ENCODE data around the gene TMC5.

The TMC5 gene

GRCh38 chr16:19419698-19420075 is 2.0 kb downstream of the TMC5 start:
- Mint-ChIP-seq H3K4me1 (ENCODE audit: low read depth) (no peaks in the 10 kb centered on the region), H3K9me3 (peaks cover 3% of the 10 kb centered on the region), H3K27ac (no peak overlapping the region), H3K36me3 (ENCODE audit: low read depth) (no peaks in the 10 kb centered on the region), H3K27me3 (peaks cover 8% of the 10 kb centered on the region), H3K4me3 (no peak overlapping the region)
- DNase-seq = no peak

- peaks cover 10% of the 10 kb centered on the region for H3K27me3 Mint-ChIP-seq
- no peaks in the 10 kb centered on the region for H3K36me3 Mint-ChIP-seq (ENCODE audit: low read depth)
- H3K4me3 Mint-ChIP-seq = no peak overlapping the region
- DNase-seq = no peak
- peaks cover 3% of the 10 kb centered on the region for H3K9me3 Mint-ChIP-seq
- no peak overlapping the region for H3K27ac Mint-ChIP-seq
- H3K4me1 Mint-ChIP-seq (ENCODE audit: low read depth) = no peaks in the 10 kb centered on the region
Measured at GRCh38 chr16:19424478-19424877, 6.8 kb downstream of the TMC5 start.

GRCh38 chr16:19430345-19430744 is 12.7 kb downstream of the TMC5 start:
- Mint-ChIP-seq H3K27ac (no peak overlapping the region), H3K4me1 (ENCODE audit: low read depth) (no peaks in the 10 kb centered on the region)

GRCh38 chr16:19431636-19432340 is 14.1 kb downstream of the TMC5 start:
- no peaks in the 10 kb centered on the region for H3K9me3 Mint-ChIP-seq
- DNase-seq = no peak
- H3K27ac Mint-ChIP-seq = no peak overlapping the region
- peaks cover 21% of the 10 kb centered on the region for H3K27me3 Mint-ChIP-seq
- H3K36me3 Mint-ChIP-seq (ENCODE audit: low read depth) = no peaks in the 10 kb centered on the region
- H3K4me3 Mint-ChIP-seq = no peak overlapping the region
- H3K4me1 Mint-ChIP-seq (ENCODE audit: low read depth) = no peaks in the 10 kb centered on the region

More at GRCh38 chr16:19430345-19430744, 12.7 kb downstream of the TMC5 start:
- H3K9me3 Mint-ChIP-seq = no peaks in the 10 kb centered on the region
- H3K4me3 Mint-ChIP-seq = no peak overlapping the region
- DNase-seq = no peak
- H3K27me3 Mint-ChIP-seq = peaks cover 18% of the 10 kb centered on the region
- no peaks in the 10 kb centered on the region for H3K36me3 Mint-ChIP-seq (ENCODE audit: low read depth)

GRCh38 chr16:19432429-19432828 is 14.7 kb downstream of the TMC5 start:
- Mint-ChIP-seq H3K27ac (no peak overlapping the region), H3K27me3 (peaks cover 21% of the 10 kb centered on the region), H3K4me1 (ENCODE audit: low read depth) (peaks cover 3% of the 10 kb centered on the region), H3K9me3 (no peaks in the 10 kb centered on the region), H3K4me3 (no peak overlapping the region), H3K36me3 (ENCODE audit: low read depth) (no peaks in the 10 kb centered on the region)
- no peak for DNase-seq

- Mint-ChIP-seq H3K36me3 (ENCODE audit: low read depth) (no peaks in the 10 kb centered on the region), H3K27ac (no peak overlapping the region), H3K9me3 (no peaks in the 10 kb centered on the region), H3K27me3 (peaks cover 14% of the 10 kb centered on the region), H3K4me1 (ENCODE audit: low read depth) (peaks cover 3% of the 10 kb centered on the region), H3K4me3 (no peak overlapping the region)
- no peak for DNase-seq
Measured at GRCh38 chr16:19434584-19434983, 16.9 kb downstream of the TMC5 start.

GRCh38 chr16:19436540-19436939 is 18.9 kb downstream of the TMC5 start:
- no peaks in the 10 kb centered on the region for H3K9me3 Mint-ChIP-seq
- H3K4me1 Mint-ChIP-seq (ENCODE audit: low read depth) = peaks cover 3% of the 10 kb centered on the region
- DNase-seq = no peak
- H3K27me3 Mint-ChIP-seq = peaks cover 8% of the 10 kb centered on the region
- H3K4me3 Mint-ChIP-seq = no peak overlapping the region
- H3K27ac Mint-ChIP-seq = no peak overlapping the region
- no peaks in the 10 kb centered on the region for H3K36me3 Mint-ChIP-seq (ENCODE audit: low read depth)

- DNase-seq = no peak
- no peaks in the 10 kb centered on the region for H3K9me3 Mint-ChIP-seq
- H3K36me3 Mint-ChIP-seq (ENCODE audit: low read depth) = no peaks in the 10 kb centered on the region
- H3K27ac Mint-ChIP-seq = no peak overlapping the region
- H3K4me3 Mint-ChIP-seq = no peak overlapping the region
- peaks cover 3% of the 10 kb centered on the region for H3K4me1 Mint-ChIP-seq (ENCODE audit: low read depth)
- peaks cover 6% of the 10 kb centered on the region for H3K27me3 Mint-ChIP-seq
Measured at GRCh38 chr16:19437280-19437679, 19.6 kb downstream of the TMC5 start.

GRCh38 chr16:19438739-19439138 is 21.1 kb downstream of the TMC5 start:
- Mint-ChIP-seq H3K27me3 (peaks cover 12% of the 10 kb centered on the region), H3K27ac (no peak overlapping the region), H3K4me3 (no peak overlapping the region), H3K9me3 (no peaks in the 10 kb centered on the region), H3K36me3 (ENCODE audit: low read depth) (no peaks in the 10 kb centered on the region), H3K4me1 (ENCODE audit: low read depth) (peaks cover 3% of the 10 kb centered on the region)
- no peak for DNase-seq

GRCh38 chr16:19439483-19439882 is 21.8 kb downstream of the TMC5 start:
- no peak overlapping the region for H3K27ac Mint-ChIP-seq
- no peak overlapping the region for H3K4me3 Mint-ChIP-seq
- H3K9me3 Mint-ChIP-seq = no peaks in the 10 kb centered on the region
- H3K4me1 Mint-ChIP-seq (ENCODE audit: low read depth) = peaks cover 3% of the 10 kb centered on the region
- H3K27me3 Mint-ChIP-seq = peaks cover 16% of the 10 kb centered on the region
- no peak for DNase-seq
- no peaks in the 10 kb centered on the region for H3K36me3 Mint-ChIP-seq (ENCODE audit: low read depth)

- DNase-seq = no peak
- peaks cover 5% of the 10 kb centered on the region for H3K9me3 Mint-ChIP-seq
- H3K4me3 Mint-ChIP-seq = no peak overlapping the region
- H3K27ac Mint-ChIP-seq = no peak overlapping the region
- H3K36me3 Mint-ChIP-seq (ENCODE audit: low read depth) = no peaks in the 10 kb centered on the region
- no peaks in the 10 kb centered on the region for H3K4me1 Mint-ChIP-seq (ENCODE audit: low read depth)
- H3K27me3 Mint-ChIP-seq = peaks cover 16% of the 10 kb centered on the region
Measured at GRCh38 chr16:19443659-19444058, 26.0 kb downstream of the TMC5 start.

- Mint-ChIP-seq H3K27ac (no peak overlapping the region), H3K36me3 (ENCODE audit: low read depth) (no peaks in the 10 kb centered on the region), H3K27me3 (peaks cover 24% of the 10 kb centered on the region), H3K4me3 (no peak overlapping the region), H3K4me1 (ENCODE audit: low read depth) (no peaks in the 10 kb centered on the region), H3K9me3 (peaks cover 5% of the 10 kb centered on the region)
- DNase-seq = no peak
Measured at GRCh38 chr16:19446300-19446846, 28.7 kb downstream of the TMC5 start.

- no peaks in the 10 kb centered on the region for H3K4me1 Mint-ChIP-seq (ENCODE audit: low read depth)
Measured at GRCh38 chr16:19446886-19447285, 29.2 kb downstream of the TMC5 start.

GRCh38 chr16:19450186-19450585 is 32.5 kb downstream of the TMC5 start:
- Mint-ChIP-seq H3K27me3 (peaks cover 16% of the 10 kb centered on the region), H3K9me3 (peaks cover 5% of the 10 kb centered on the region), H3K27ac (no peak overlapping the region)

More at GRCh38 chr16:19446886-19447285, 29.2 kb downstream of the TMC5 start:
- Mint-ChIP-seq H3K4me3 (no peak overlapping the region), H3K36me3 (ENCODE audit: low read depth) (no peaks in the 10 kb centered on the region), H3K27ac (no peak overlapping the region), H3K27me3 (peaks cover 24% of the 10 kb centered on the region), H3K9me3 (peaks cover 5% of the 10 kb centered on the region)
- DNase-seq = no peak

GRCh38 chr16:19458722-19459379 is 41.2 kb downstream of the TMC5 start:
- DNase-seq = no peak
- Mint-ChIP-seq H3K27me3 (peaks cover 8% of the 10 kb centered on the region), H3K4me3 (no peak overlapping the region), H3K27ac (no peak overlapping the region), H3K36me3 (ENCODE audit: low read depth) (no peaks in the 10 kb centered on the region), H3K9me3 (no peaks in the 10 kb centered on the region), H3K4me1 (ENCODE audit: low read depth) (no peaks in the 10 kb centered on the region)

More at GRCh38 chr16:19450186-19450585, 32.5 kb downstream of the TMC5 start:
- Mint-ChIP-seq H3K4me3 (no peak overlapping the region), H3K36me3 (ENCODE audit: low read depth) (no peaks in the 10 kb centered on the region), H3K4me1 (ENCODE audit: low read depth) (no peaks in the 10 kb centered on the region)
- DNase-seq = no peak

Data from activated T-cell treated with anti-CD3 and anti-CD28 coated beads, Interleukin-2, amount 50 U/mL, for 24 hours (primary cell).